ENCODE measurements around the gene XRN1. TPM values are rescaled to one million over a fixed set of nuclear protein-coding genes. Genes with fewer than 3 reads are reported as not detected.
A peak's percentile ranks its signal among the peaks of the same experiment; 100 is the strongest.
"Not testable (repeated sequence)": the region's sequence is repeated elsewhere in the genome, so short reads cannot be mapped to it uniquely, and the experiment has no call there.

XRN1 gene
- total RNA-seq, 2 donors from 2014 or later, result 73.2 to 86.8 TPM

DNA sequence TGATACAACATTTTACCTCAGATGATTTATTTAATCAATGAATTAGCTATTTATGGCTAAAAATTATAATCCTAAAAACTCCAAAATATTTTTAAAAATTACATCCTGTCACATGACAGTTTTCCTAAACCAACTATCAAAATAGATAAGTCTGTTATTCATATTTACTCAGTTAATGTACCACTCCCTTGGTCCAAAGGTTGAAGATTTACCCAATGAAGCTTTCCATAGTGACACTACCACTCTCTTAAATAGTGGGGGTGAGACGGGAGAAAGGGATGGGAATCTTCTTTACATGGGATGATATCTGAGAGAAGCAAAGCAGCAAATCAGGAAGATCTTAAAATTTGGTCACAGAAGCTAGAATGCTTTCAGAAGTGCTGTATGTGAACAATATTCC, 30.5 kb downstream of the XRN1 start:
- ATAC-seq (no peak), DNase-seq (ENCODE audit: low spot score) (no peak)
- peaks cover 21% of the 10 kb centered on the region for H3K36me3 Mint-ChIP-seq
- H3K9me3 Mint-ChIP-seq, result no peaks in the 10 kb centered on the region
- H3K4me1 Mint-ChIP-seq (ENCODE audit: low read depth in 2 of 2), result peaks cover 0 to 4% of the 10 kb centered on the region in 2 donors
- no peaks in the 10 kb centered on the region for H3K27me3 Mint-ChIP-seq
- H3K4me3 Mint-ChIP-seq, result no peak overlapping the region
- no peak overlapping the region for H3K27ac Mint-ChIP-seq

DNA sequence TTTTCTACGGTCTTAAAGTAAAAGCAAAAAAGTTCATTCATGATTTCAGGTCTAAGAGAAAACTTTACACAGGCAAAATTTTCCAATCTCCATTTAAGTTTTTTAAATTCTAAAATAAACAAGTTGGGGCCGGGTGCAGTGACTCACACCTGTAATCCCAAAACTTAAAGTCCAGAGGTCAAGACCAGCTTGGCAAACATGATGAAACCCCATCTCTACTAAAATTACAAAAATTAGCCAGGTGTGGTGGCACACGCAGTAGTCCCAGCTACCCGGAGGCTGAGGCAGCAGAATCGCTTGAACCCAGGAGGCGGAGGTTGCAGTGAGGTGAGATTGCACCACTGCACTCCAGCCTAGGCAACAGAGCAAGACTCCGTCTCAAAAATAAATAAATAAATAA, 47.3 kb downstream of the XRN1 start:
- not testable (repeated sequence) for ATAC-seq; H3K27me3 Mint-ChIP-seq; H3K9me3 Mint-ChIP-seq; H3K4me1 Mint-ChIP-seq (ENCODE audit: low read depth in 2 of 2); DNase-seq (ENCODE audit: low spot score); H3K27ac Mint-ChIP-seq; H3K4me3 Mint-ChIP-seq
- peaks cover 29% of the 10 kb centered on the region for H3K36me3 Mint-ChIP-seq

DNA sequence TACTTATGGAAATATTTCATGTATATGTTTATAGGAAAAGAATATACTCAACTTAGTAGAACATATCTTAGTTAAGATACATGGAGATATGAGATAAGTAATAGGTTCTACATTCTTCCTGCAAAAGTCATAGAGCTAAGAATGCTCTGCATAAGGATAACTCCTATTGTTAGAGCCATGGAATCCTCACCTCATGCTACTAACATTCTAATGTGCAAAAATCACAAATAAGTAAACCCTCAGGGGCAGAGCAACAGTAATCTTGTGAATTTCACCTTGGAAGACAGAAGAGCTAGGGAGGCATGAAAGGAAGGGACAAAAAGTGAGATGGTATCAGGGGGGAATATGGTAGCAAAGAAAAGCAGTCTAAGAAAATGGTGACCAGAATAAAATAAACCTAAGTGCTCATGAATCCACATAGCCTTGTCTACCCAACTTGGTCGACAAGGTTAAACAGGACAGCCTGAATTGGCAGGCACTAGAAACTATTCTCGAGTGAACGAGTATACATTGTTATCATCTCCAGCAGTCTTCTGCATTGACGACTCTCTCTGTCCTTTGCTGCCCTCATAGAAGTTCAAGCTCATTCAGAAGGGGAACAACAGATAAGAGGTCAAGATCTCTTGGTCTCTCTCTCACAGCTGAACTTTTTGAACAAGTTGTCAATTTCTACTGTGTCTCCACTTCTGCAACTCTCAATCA, 52.8 kb downstream of the XRN1 start:
- Mint-ChIP-seq H3K27me3 (no peaks in the 10 kb centered on the region), H3K36me3 (peaks cover 12% of the 10 kb centered on the region), H3K9me3 (no peaks in the 10 kb centered on the region), H3K27ac (no peak overlapping the region), H3K4me1 (ENCODE audit: low read depth in 2 of 2) (peaks cover 0 to 2% of the 10 kb centered on the region in 2 donors), H3K4me3 (no peak overlapping the region)
- ATAC-seq (no peak), DNase-seq (ENCODE audit: low spot score) (no peak)

DNA sequence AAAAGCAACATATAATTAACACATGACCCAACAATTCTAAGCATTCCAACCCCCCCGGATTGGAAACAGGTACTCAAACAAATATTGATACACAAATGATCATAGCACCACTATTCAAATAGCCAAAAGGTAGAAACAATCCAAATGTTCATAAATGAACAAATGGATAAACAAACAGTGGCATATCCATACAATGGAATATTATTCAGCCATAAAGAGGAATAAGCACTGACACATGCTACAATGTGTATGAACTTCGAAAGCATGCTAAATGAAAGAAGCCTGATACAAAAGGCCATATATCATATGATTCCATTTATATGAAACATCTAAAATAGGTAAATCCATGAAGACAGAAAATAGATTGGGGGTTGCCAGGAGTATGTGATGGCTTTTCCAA, 62.8 kb downstream of the XRN1 start:
- ATAC-seq, result no peak
- H3K36me3 Mint-ChIP-seq, result peaks cover 21% of the 10 kb centered on the region
- no peak overlapping the region for H3K4me3 Mint-ChIP-seq

DNA sequence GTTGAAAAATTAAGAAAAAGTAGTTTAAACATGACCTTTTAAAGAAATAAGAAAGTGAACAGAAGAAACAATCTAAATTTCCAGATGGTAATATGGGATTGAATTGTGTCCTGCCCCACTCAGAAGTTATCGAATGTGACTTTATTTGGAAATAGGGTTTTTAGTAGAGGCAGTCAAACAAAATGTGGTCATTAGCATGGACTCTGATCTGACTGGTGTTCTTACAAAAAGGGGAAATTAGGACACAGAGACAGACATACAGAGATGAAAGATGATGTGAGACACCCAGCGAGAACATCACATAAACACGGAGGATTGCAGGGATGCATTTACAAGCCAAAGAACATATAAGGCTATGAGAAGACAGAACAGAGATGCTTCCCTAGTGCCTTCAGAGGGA, 73.2 kb downstream of the XRN1 start:
- Mint-ChIP-seq H3K36me3 (peaks cover 28% of the 10 kb centered on the region), H3K9me3 (no peaks in the 10 kb centered on the region), H3K27ac (peak overlapping the region; percentile 13 to 19), H3K4me1 (ENCODE audit: low read depth in 2 of 2) (peaks cover 7 to 17% of the 10 kb centered on the region in 2 donors), H3K27me3 (no peaks in the 10 kb centered on the region), H3K4me3 (no peak overlapping the region)
- no peak for ATAC-seq
- no peak for DNase-seq (ENCODE audit: low spot score)

More for the DNA sequence above, 62.8 kb downstream of the XRN1 start:
- Mint-ChIP-seq H3K27me3 (no peaks in the 10 kb centered on the region), H3K4me1 (ENCODE audit: low read depth in 2 of 2) (no peaks in the 10 kb centered on the region), H3K27ac (no peak overlapping the region), H3K9me3 (no peaks in the 10 kb centered on the region)
- no peak for DNase-seq (ENCODE audit: low spot score)

DNA sequence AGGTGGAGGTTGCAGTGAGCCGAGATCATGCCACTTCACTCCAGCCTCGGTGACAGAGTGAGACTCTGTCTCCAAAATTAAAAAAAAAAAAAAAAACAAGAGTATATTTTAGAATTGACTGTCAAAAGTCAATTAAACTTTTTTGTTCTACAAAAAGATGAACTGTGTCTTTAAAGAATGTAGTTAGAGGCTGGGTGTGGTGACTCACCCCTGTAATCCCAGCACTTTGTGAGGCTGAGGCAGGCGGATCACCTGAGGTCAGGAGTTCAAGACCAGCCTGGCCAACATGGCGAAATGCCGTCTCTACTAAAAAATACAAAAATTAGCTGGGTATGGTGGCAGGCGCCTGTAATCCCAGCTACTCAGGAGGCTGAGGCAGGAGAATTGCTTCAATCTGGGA, 78.3 kb downstream of the XRN1 start:
- peaks cover 4 to 15% of the 10 kb centered on the region in 2 donors for H3K4me1 Mint-ChIP-seq (ENCODE audit: low read depth in 2 of 2)
- not testable (repeated sequence) for H3K27me3 Mint-ChIP-seq; ATAC-seq; H3K27ac Mint-ChIP-seq; H3K4me3 Mint-ChIP-seq; DNase-seq (ENCODE audit: low spot score); H3K9me3 Mint-ChIP-seq
- peaks cover 20% of the 10 kb centered on the region for H3K36me3 Mint-ChIP-seq

DNA sequence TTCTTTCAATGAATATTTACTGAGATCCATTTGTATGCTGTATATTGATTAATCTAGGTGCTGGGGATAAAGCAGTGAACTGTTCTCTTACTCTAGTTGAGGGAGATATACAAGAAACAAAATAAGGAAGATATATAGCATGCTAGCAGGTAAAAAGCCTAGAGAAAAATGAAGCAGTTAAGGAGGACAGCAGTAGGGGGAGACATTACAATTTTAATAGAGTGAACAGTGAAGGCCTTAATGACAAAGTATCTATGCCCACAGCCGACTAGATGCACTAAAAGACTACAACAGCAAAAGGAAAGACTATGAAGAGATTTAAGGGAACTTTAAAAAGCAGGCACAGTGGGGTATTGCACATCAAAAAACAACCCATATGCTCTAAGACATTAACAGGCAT, 81.4 kb downstream of the XRN1 start:
- no peak overlapping the region for H3K4me3 Mint-ChIP-seq
- ATAC-seq (no peak), DNase-seq (ENCODE audit: low spot score) (no peak)
- peaks cover 4 to 5% of the 10 kb centered on the region in 2 donors for H3K4me1 Mint-ChIP-seq (ENCODE audit: low read depth in 2 of 2)
- H3K27ac Mint-ChIP-seq, result no peak overlapping the region
- peaks cover 6% of the 10 kb centered on the region for H3K36me3 Mint-ChIP-seq
- no peaks in the 10 kb centered on the region for H3K9me3 Mint-ChIP-seq
- H3K27me3 Mint-ChIP-seq, result no peaks in the 10 kb centered on the region

DNA sequence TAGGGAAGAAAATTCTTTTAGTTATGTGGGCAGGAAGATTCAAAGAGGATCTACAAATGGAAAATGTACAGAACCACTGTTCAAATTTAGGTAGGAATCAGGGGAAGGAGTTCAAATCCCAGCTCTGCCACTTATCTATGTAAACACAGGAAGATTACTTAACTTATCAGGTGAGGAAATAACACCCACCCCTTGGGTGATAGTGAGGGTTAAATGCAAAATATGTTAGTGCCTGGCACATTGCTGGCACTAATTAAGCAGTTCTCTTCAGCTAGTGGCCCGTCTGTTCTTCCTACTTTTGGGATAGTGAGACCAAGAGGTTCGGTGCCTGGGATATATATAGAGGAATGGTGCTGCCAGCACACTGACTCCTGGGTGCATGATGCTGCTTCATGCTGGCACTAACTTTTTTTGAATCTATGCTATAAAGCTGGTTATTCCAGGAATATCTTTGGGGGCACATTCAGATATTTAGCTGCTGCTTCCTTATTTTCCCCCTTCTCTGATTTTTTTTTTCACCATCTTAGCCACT, 83.8 kb downstream of the XRN1 start:
- ATAC-seq (no peak), DNase-seq (ENCODE audit: low spot score) (no peak)
- no peaks in the 10 kb centered on the region for H3K27me3 Mint-ChIP-seq
- H3K4me1 Mint-ChIP-seq (ENCODE audit: low read depth in 2 of 2), result peaks cover 8 to 12% of the 10 kb centered on the region in 2 donors
- no peak overlapping the region for H3K27ac Mint-ChIP-seq
- no peaks in the 10 kb centered on the region for H3K9me3 Mint-ChIP-seq
- H3K36me3 Mint-ChIP-seq, result peaks cover 13% of the 10 kb centered on the region
- no peak overlapping the region for H3K4me3 Mint-ChIP-seq

DNA sequence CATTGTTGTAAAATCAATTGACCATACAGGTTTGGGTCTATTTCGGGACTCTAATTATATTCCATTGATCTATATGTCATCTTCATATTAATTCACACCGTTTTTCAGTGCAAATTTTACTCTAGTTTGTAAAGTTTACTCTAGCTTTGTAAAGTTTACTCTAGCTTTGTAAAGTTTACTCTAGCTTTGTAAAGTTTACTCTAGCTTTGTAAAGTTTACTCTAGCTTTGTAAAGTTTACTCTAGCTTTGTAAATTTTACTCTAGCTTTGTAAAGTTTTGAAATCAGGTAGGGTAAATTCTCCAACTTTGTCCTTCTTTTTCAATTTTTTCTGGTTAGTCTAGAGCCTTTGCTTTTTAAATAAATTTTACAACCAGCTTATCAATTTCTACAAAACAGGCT, 84.4 kb downstream of the XRN1 start:
- H3K4me3 Mint-ChIP-seq; H3K9me3 Mint-ChIP-seq; H3K27me3 Mint-ChIP-seq; ATAC-seq; DNase-seq (ENCODE audit: low spot score); H3K27ac Mint-ChIP-seq: not testable (repeated sequence)
- peaks cover 15% of the 10 kb centered on the region for H3K36me3 Mint-ChIP-seq
- H3K4me1 Mint-ChIP-seq (ENCODE audit: low read depth in 2 of 2), result peaks cover 8 to 14% of the 10 kb centered on the region in 2 donors

DNA sequence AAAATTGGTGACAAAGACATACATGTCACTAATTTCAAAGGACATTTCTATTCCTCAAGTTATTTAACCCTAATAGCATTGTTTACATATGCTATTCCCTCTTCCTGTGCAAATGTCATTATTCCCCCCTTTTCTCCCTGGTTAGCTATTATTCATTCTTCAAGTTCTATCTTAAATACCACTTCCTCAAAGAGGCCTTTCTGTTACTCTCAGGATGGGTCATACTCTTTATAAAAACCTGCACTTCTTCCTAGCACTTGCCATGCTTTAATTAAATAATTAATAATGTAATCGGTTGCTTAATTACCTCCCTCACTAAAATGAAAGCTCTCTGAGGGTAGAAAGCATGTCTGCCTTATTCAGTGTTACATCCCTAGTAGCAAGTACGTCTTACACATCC, 88.5 kb downstream of the XRN1 start:
- peaks cover 5 to 8% of the 10 kb centered on the region in 2 donors for H3K4me1 Mint-ChIP-seq (ENCODE audit: low read depth in 2 of 2)
- no peak overlapping the region for H3K4me3 Mint-ChIP-seq
- no peaks in the 10 kb centered on the region for H3K9me3 Mint-ChIP-seq
- no peaks in the 10 kb centered on the region for H3K27me3 Mint-ChIP-seq
- H3K27ac Mint-ChIP-seq, result peak overlapping the region in 1 of 2 donors; percentile 26
- DNase-seq (ENCODE audit: low spot score) (no peak), ATAC-seq (no peak)
- peaks cover 21% of the 10 kb centered on the region for H3K36me3 Mint-ChIP-seq

DNA sequence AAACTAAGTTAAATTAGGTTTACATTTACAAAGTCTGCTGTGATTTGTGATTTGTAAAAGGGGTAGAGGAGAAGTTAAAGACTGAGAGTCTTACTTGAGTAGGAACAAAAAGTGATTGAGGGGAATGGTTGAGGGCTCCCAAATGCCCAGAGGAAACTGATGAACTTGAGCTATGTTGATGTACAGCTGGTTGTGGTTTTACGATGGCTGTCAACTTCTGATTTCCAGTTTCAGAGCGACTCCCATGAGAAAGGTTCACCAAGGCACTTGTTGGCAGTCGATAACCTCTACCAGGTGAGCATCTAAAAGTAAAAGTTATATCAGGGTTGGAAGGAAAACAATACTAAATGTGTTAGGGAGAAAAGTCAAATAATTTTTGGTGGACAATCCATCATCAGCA, 91.0 kb downstream of the XRN1 start:
- no peak for ATAC-seq
- Mint-ChIP-seq H3K9me3 (no peaks in the 10 kb centered on the region), H3K27me3 (no peaks in the 10 kb centered on the region), H3K36me3 (peaks cover 30% of the 10 kb centered on the region), H3K4me1 (ENCODE audit: low read depth in 2 of 2) (peaks cover 5 to 8% of the 10 kb centered on the region in 2 donors), H3K27ac (peak overlapping the region in 1 of 2 donors; percentile 68), H3K4me3 (no peak overlapping the region)
- no peak for DNase-seq (ENCODE audit: low spot score)

DNA sequence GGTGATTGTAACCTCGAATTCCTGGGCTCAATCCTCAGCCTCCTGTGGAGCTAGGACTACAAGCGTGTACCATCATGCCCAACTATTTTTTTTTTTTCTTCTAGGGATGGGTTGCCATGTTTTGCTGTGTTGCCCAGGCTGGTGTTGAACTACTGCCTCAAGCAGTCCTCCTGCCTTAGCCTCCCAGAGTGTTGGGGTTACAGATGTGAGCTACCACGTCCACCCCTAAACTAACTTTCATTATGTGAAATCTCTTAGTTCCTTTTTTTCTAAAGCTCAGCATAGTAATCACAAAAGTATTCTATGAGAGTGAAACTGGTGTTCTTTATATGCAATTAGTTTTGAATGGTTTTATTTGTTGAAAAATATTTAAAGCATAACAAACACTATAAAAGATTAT, 92.1 kb downstream of the XRN1 start:
- peaks cover 5 to 8% of the 10 kb centered on the region in 2 donors for H3K4me1 Mint-ChIP-seq (ENCODE audit: low read depth in 2 of 2)
- no peak for DNase-seq (ENCODE audit: low spot score)
- H3K4me3 Mint-ChIP-seq, result no peak overlapping the region
- H3K36me3 Mint-ChIP-seq, result peaks cover 30% of the 10 kb centered on the region
- ATAC-seq, result no peak
- H3K9me3 Mint-ChIP-seq, result no peaks in the 10 kb centered on the region
- H3K27me3 Mint-ChIP-seq, result no peaks in the 10 kb centered on the region
- H3K27ac Mint-ChIP-seq, result no peak overlapping the region

DNA sequence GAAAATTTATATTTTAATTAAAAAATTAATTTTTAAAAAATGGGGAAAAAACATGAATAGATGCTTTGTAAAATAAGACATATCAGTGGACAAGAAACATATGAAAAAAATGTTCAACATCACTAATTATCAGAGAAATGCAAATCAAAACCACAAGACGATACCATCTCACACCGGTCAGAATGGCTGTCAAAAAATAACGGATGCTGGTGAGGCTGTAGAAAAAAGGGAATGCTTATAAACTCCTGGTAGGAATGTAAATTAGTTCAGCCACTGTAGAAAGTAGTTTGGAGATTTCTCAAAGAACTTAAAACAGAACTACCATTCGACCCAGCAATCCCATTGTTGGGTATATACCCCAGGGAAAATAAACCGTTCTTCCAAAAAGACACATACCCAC, 93.8 kb downstream of the XRN1 start:
- Mint-ChIP-seq H3K27me3 (no peaks in the 10 kb centered on the region), H3K4me1 (ENCODE audit: low read depth in 2 of 2) (peaks cover under 1 to 3% of the 10 kb centered on the region in 2 donors), H3K27ac (no peak overlapping the region), H3K36me3 (peaks cover 24% of the 10 kb centered on the region), H3K4me3 (no peak overlapping the region), H3K9me3 (no peaks in the 10 kb centered on the region)
- DNase-seq (ENCODE audit: low spot score), result no peak
- ATAC-seq, result no peak

DNA sequence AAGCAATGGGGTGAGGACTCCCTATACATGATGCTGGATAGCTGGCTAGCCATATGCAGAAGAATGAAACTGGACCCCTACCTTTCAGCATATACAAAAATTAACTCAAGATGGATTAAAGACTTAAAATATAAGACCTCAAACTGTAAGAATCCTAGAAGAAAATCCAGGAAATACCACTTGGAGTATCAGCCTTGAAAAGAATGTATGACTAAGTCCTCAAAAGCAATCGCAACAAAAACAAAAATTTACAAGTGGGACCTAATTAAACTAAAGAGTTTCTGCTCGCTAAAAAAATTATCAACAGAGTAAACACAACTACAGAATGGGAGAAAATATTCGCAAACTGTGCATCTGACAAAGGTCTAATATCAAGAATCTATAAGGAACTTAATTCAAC, 94.3 kb downstream of the XRN1 start:
- H3K27ac Mint-ChIP-seq, result no peak overlapping the region

DNA sequence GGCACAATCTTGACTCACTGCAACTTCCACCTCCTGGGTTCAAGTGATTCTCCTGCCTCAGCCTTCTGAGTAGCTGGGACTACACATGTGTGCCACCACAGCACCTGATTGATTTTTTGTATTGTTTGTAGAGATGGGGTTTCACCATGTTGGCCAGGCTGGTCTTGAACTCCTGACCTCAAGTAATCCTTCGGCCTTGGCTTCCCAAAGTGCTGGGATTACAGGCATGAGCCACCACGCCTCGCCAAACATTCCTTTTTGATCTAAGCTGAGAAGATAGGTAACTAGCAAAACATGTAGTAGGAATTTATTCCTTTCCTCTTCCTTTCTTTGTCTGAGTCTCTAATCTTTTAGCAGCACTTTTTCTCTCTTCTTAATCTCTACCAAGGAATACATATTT, 95.1 kb downstream of the XRN1 start:
- not testable (repeated sequence) for ATAC-seq; H3K27me3 Mint-ChIP-seq; H3K27ac Mint-ChIP-seq; H3K4me1 Mint-ChIP-seq (ENCODE audit: low read depth in 2 of 2); H3K9me3 Mint-ChIP-seq; H3K4me3 Mint-ChIP-seq; DNase-seq (ENCODE audit: low spot score)
- H3K36me3 Mint-ChIP-seq, result peaks cover 21% of the 10 kb centered on the region

More for the DNA sequence above, 94.3 kb downstream of the XRN1 start:
- no peaks in the 10 kb centered on the region for H3K9me3 Mint-ChIP-seq
- no peaks in the 10 kb centered on the region for H3K27me3 Mint-ChIP-seq
- H3K4me1 Mint-ChIP-seq (ENCODE audit: low read depth in 2 of 2), result no peaks in the 10 kb centered on the region
- no peak overlapping the region for H3K4me3 Mint-ChIP-seq
- ATAC-seq, result no peak
- H3K36me3 Mint-ChIP-seq, result peaks cover 21% of the 10 kb centered on the region
- DNase-seq (ENCODE audit: low spot score), result no peak

Measured in natural killer cell treated with Interleukin-12 subunit alpha and Interleukin-12 subunit beta and Interleukin-15 and Interleukin-18, amount 100 ng/mL, for 72 hours (primary cell).